Activated CD8-positive, alpha-beta memory T cell treated with anti-CD3 and anti-CD28 coated beads for 36 hours (primary cell): ENCODE results near the gene CAPZB. TPM values are rescaled to one million over a fixed set of nuclear protein-coding genes. Genes with fewer than 3 reads are reported as not detected.

ENCODE experiments used
- CTCF ChIA-PET: fragments of 350-600 bp; sonication (Branson Sonifier 250); formaldehyde crosslinking; loops from one replicate; lab custom pipeline; 2021; ENCODE audit warnings: antibody characterized with exemption; lab: Charles Lee
- POLR2A ChIA-PET: fragments of 350-600 bp; sonication (Branson Sonifier 250); formaldehyde crosslinking; loops from one replicate; lab custom pipeline; 2021; ENCODE audit warnings: antibody characterized with exemption; lab: Charles Lee
- total RNA-seq, 2 experiments: library from RNA; stranded (reverse); gene quantifications; one replicate each; pipeline ENCODE4 v1.2.3, GENCODE V29; 2021

Gene CAPZB
- total RNA-seq, 2 experiments from 2014 or later, result 292 to 298 TPM

- POLR2A ChIA-PET, result interaction anchor here (0.6 kb wide), 1 partner anchor 80 kb away, joined by 3 read pairs; no protein-coding TSS in a partner anchor
- CTCF ChIA-PET, result interaction anchor here (1.3 kb wide), 2 partner anchors 9 to 45 kb away, joined by 3 read pairs; no protein-coding TSS in a partner anchor
Observed at GRCh38 chr1:19478322-19478721, 7.0 kb downstream of the CAPZB start.

- ChIA-PET CTCF (interaction anchor here (1.3 kb wide), 1 partner anchor 44 kb away, joined by 3 read pairs; no protein-coding TSS in a partner anchor), POLR2A (interaction anchor here (0.6 to 1.9 kb wide), 4 partner anchors 8 to 81 kb away, joined by 3 to 5 read pairs (median 3); partner anchors contain the start of gene CAPZB)
Observed at GRCh38 chr1:19477284-19478249, 7.8 kb downstream of the CAPZB start.

GRCh38 chr1:19476450-19477190 is 8.7 kb downstream of the CAPZB start:
- CTCF ChIA-PET, result no interaction called here
- POLR2A ChIA-PET, result interaction anchor here (0.9 to 1.9 kb wide), 3 partner anchors 9 to 28 kb away, joined by 3 to 5 read pairs (median 3); partner anchors contain the start of gene CAPZB

GRCh38 chr1:19475296-19475695 is 10.0 kb downstream of the CAPZB start:
- ChIA-PET CTCF (interaction anchor here (0.6 kb wide), 1 partner anchor 11 kb away, joined by 3 read pairs; no protein-coding TSS in a partner anchor), POLR2A (interaction anchor here (1.9 kb wide), 1 partner anchor 12 kb away, joined by 5 read pairs; no protein-coding TSS in a partner anchor)

- ChIA-PET POLR2A (interaction anchor here (0.6 kb wide), 1 partner anchor 14 kb away, joined by 3 read pairs; no protein-coding TSS in a partner anchor), CTCF (no interaction called here)
Observed at GRCh38 chr1:19472174-19472573, 13.2 kb downstream of the CAPZB start.

GRCh38 chr1:19469004-19469403 is 16.3 kb downstream of the CAPZB start:
- POLR2A ChIA-PET, result interaction anchor here (0.7 to 1.0 kb wide), 2 partner anchors 52 to 174 kb away, joined by 3 to 4 read pairs; no protein-coding TSS in a partner anchor
- CTCF ChIA-PET, result interaction anchor here (0.7 to 2.4 kb wide), 3 partner anchors 18 to 1764 kb away, joined by 3 to 8 read pairs (median 3); no protein-coding TSS in a partner anchor

GRCh38 chr1:19468397-19468956 is 16.9 kb downstream of the CAPZB start:
- CTCF ChIA-PET, result interaction anchor here (2.4 kb wide), 1 partner anchor 19 kb away, joined by 8 read pairs; no protein-coding TSS in a partner anchor
- POLR2A ChIA-PET, result interaction anchor here (0.9 to 1.0 kb wide), 2 partner anchors 78 to 175 kb away, joined by 3 to 4 read pairs; no protein-coding TSS in a partner anchor

GRCh38 chr1:19467199-19468187 is 17.8 kb downstream of the CAPZB start:
- POLR2A ChIA-PET, result interaction anchor here (0.7 to 1.0 kb wide), 3 partner anchors 24 to 176 kb away, joined by 3 to 4 read pairs (median 3); no protein-coding TSS in a partner anchor
- CTCF ChIA-PET, result interaction anchor here (2.4 kb wide), 1 partner anchor 20 kb away, joined by 8 read pairs; no protein-coding TSS in a partner anchor

GRCh38 chr1:19466112-19466561 is 19.2 kb downstream of the CAPZB start:
- ChIA-PET CTCF (no interaction called here), POLR2A (no interaction called here)

- CTCF ChIA-PET, result no interaction called here
Observed at GRCh38 chr1:19465650-19466049, 19.7 kb downstream of the CAPZB start.

GRCh38 chr1:19465123-19465522 is 20.2 kb downstream of the CAPZB start:
- POLR2A ChIA-PET, result no interaction called here
- CTCF ChIA-PET, result no interaction called here

More at GRCh38 chr1:19465650-19466049, 19.7 kb downstream of the CAPZB start:
- POLR2A ChIA-PET, result no interaction called here

- ChIA-PET CTCF (interaction anchor here (1.0 kb wide), 2 partner anchors 10 to 38 kb away, joined by 3 read pairs; no protein-coding TSS in a partner anchor), POLR2A (no interaction called here)
Observed at GRCh38 chr1:19464696-19465095, 20.6 kb downstream of the CAPZB start.

GRCh38 chr1:19463504-19463803 is 21.9 kb downstream of the CAPZB start:
- ChIA-PET POLR2A (interaction anchor here (0.7 to 0.9 kb wide), 2 partner anchors 9 to 32 kb away, joined by 3 to 4 read pairs; no protein-coding TSS in a partner anchor), CTCF (interaction anchor here (1.0 to 1.1 kb wide), 2 partner anchors 12 to 30 kb away, joined by 3 read pairs; no protein-coding TSS in a partner anchor)

GRCh38 chr1:19462781-19463503 is 22.4 kb downstream of the CAPZB start:
- POLR2A ChIA-PET, result interaction anchor here (0.7 to 0.9 kb wide), 2 partner anchors 9 to 31 kb away, joined by 3 to 4 read pairs; no protein-coding TSS in a partner anchor
- CTCF ChIA-PET, result interaction anchor here (1.1 to 1.2 kb wide), 2 partner anchors 30 to 133 kb away, joined by 3 read pairs; no protein-coding TSS in a partner anchor

GRCh38 chr1:19461220-19461554 is 24.2 kb downstream of the CAPZB start:
- POLR2A ChIA-PET, result interaction anchor here (0.6 to 1.3 kb wide), 3 partner anchors 13 to 27 kb away, joined by 3 to 4 read pairs (median 3); no protein-coding TSS in a partner anchor
- CTCF ChIA-PET, result interaction anchor here (1.0 to 1.5 kb wide), 4 partner anchors 9 to 27 kb away, joined by 3 to 4 read pairs (median 4); no protein-coding TSS in a partner anchor
